Mucosa of stomach (tissue), 1 donor: ENCODE results near the gene MYCBP2.

Experiments
- H3K27me3 ChIP-seq: one replicate; pipeline ENCODE4 v1.7.0; 2013; ENCODE audit warnings: mild to moderate bottlenecking, low read length; ENCODE audit not compliant: control insufficient read depth, insufficient read depth
- H3K36me3 ChIP-seq: one replicate; pipeline ENCODE4 v1.7.0; 2013; ENCODE audit warnings: low read length; ENCODE audit not compliant: control insufficient read depth, insufficient read depth
- H3K4me1 ChIP-seq: one replicate; pipeline ENCODE4 v1.7.0; 2013; ENCODE audit warnings: mild to moderate bottlenecking, low read length; ENCODE audit not compliant: control insufficient read depth, insufficient read depth
- H3K4me3 ChIP-seq: one replicate; pipeline ENCODE4 v1.7.0; 2013; ENCODE audit warnings: low read length
- H3K9ac ChIP-seq: one replicate; pipeline ENCODE4 v1.7.0; 2013; ENCODE audit warnings: mild to moderate bottlenecking, low read length, moderate library complexity
- H3K9me3 ChIP-seq: one replicate; pipeline ENCODE4 v1.7.0; 2013; ENCODE audit warnings: mild to moderate bottlenecking, low read length, moderate library complexity; ENCODE audit not compliant: control insufficient read depth
- donor health status: Pancreatic carcinoma.

MYCBP2 gene

DNA sequence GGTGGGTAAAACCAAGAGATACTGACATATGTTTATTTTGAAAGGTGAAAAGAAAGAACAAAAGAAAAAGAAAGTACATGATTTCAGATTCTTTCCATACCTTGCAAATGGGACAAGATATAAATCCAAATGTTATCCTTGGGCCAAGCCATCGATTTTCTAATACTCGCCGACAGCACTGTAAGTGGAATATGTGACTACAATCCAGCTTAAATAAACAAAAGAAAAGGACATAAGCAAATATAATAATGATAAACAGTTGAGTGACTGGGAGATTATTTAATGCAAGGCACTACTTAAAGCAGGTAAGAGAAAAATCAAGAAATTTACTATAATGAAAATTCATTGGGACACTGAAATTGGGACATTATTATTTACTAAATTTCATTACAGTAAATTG, 270.0 kb downstream of the MYCBP2 start:
- H3K9me3 ChIP-seq: no peaks in the 10 kb centered on the region
- H3K4me1 ChIP-seq: no peaks in the 10 kb centered on the region
- H3K36me3 ChIP-seq: peaks cover 5% of the 10 kb centered on the region
- no peak overlapping the region for H3K4me3 ChIP-seq
- no peaks in the 10 kb centered on the region for H3K27me3 ChIP-seq
- H3K9ac ChIP-seq: no peak overlapping the region

GRCh38 chr13:77056382-77056781, 270.5 kb downstream of the MYCBP2 start:
- Histone ChIP-seq H3K9me3 (no peaks in the 10 kb centered on the region), H3K36me3 (peaks cover 5% of the 10 kb centered on the region), H3K27me3 (no peaks in the 10 kb centered on the region), H3K9ac (no peak overlapping the region), H3K4me3 (no peak overlapping the region), H3K4me1 (no peaks in the 10 kb centered on the region)

- Histone ChIP-seq H3K27me3 (no peaks in the 10 kb centered on the region), H3K36me3 (peaks cover 5% of the 10 kb centered on the region), H3K4me3 (no peak overlapping the region)
Measured at GRCh38 chr13:77055158-77055557, 271.7 kb downstream of the MYCBP2 start.

GRCh38 chr13:77053192-77053591, 273.7 kb downstream of the MYCBP2 start:
- no peak overlapping the region for H3K9ac ChIP-seq
- no peaks in the 10 kb centered on the region for H3K4me1 ChIP-seq
- peaks cover 5% of the 10 kb centered on the region for H3K36me3 ChIP-seq
- H3K27me3 ChIP-seq: no peaks in the 10 kb centered on the region
- H3K4me3 ChIP-seq: no peak overlapping the region
- H3K9me3 ChIP-seq: no peaks in the 10 kb centered on the region

More at GRCh38 chr13:77055158-77055557, 271.7 kb downstream of the MYCBP2 start:
- Histone ChIP-seq H3K4me1 (no peaks in the 10 kb centered on the region), H3K9me3 (no peaks in the 10 kb centered on the region), H3K9ac (no peak overlapping the region)

GRCh38 chr13:77048681-77049080, 278.2 kb downstream of the MYCBP2 start:
- Histone ChIP-seq H3K36me3 (no peaks in the 10 kb centered on the region), H3K4me1 (no peaks in the 10 kb centered on the region), H3K9ac (no peak overlapping the region), H3K27me3 (no peaks in the 10 kb centered on the region), H3K4me3 (no peak overlapping the region), H3K9me3 (no peaks in the 10 kb centered on the region)

DNA sequence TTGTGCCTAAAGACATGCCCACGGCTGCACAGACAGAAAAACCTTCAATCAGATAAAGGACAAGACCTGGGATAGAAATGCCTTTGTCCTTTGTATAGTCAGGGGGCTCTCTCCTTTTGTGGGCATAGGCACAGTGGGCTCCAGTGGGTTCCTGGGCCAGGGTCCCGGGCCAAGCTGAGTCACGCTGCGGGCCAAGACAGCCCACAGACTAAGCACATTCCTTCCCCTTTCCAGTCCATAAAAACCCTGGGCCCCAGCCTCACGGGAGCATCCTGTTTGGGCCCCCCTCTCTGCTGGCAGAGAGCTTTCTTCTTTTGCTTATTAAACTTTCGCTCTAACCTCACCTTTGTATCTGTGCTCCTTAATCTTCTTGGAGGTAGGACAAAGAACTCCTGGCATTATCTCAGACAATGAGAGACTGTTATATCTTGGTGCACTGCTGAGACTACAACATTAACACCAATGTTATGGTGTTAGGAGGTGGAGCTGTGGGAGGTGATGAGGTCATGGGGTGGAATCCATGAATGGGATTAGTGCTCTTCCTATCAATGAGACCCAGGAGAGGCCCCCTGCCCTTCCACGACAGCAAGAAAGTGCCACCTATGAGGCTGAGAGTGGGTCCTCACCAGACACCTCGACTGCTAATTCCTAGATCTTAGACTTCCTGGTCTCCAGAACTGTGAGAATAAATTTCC, 279.1 kb downstream of the MYCBP2 start:
- no peaks in the 10 kb centered on the region for H3K4me1 ChIP-seq
- no peaks in the 10 kb centered on the region for H3K9me3 ChIP-seq
- H3K27me3 ChIP-seq: no peaks in the 10 kb centered on the region
- H3K36me3 ChIP-seq: no peaks in the 10 kb centered on the region
- no peak overlapping the region for H3K4me3 ChIP-seq
- H3K9ac ChIP-seq: no peak overlapping the region

GRCh38 chr13:77042566-77043177, 284.2 kb downstream of the MYCBP2 start:
- Histone ChIP-seq H3K9ac (no peak overlapping the region), H3K9me3 (no peaks in the 10 kb centered on the region), H3K27me3 (no peaks in the 10 kb centered on the region), H3K36me3 (no peaks in the 10 kb centered on the region), H3K4me3 (no peak overlapping the region), H3K4me1 (no peaks in the 10 kb centered on the region)

DNA sequence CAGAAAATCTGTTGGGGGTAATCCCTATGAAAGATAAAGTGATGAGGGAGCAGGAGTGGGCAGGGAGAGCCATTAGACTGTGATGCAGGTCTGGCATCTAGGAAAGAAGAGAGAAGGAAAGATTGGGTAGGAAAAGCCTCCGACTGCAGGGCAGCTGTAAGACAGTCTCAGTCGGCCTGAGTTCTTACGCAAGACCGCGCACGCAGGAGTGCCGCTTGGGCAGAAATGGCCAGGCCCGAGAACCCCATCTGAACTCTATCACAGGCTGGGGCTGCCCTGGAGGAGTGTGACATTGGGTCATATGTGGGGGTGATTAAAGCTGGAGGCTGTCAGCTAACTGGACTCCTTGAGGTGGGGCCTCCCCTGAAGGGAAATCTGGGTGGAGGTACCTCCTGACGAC, 286.1 kb downstream of the MYCBP2 start:
- no peak overlapping the region for H3K4me3 ChIP-seq
- no peaks in the 10 kb centered on the region for H3K4me1 ChIP-seq
- no peaks in the 10 kb centered on the region for H3K9me3 ChIP-seq
- H3K27me3 ChIP-seq: no peaks in the 10 kb centered on the region
- H3K36me3 ChIP-seq: no peaks in the 10 kb centered on the region
- H3K9ac ChIP-seq: no peak overlapping the region

DNA sequence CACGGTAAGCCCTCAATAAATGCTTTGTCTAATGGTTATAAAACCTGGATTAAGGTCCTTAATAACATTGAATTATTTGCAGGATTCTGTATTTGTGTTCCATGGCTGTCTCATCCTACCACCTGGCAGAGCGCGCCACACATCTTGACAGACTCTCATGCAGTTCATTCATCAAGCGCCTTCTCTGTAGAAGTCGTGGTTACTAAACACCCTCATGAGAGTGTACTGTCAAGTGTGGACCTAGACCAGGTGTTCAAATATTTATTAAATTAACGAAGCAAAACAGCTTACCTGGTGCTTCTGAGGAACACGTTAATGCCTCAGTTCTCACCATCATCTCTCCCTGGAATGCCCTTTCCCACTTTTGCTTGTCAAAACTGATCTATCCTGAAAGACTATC, 286.8 kb downstream of the MYCBP2 start:
- H3K36me3 ChIP-seq: no peaks in the 10 kb centered on the region
- no peak overlapping the region for H3K4me3 ChIP-seq
- no peaks in the 10 kb centered on the region for H3K4me1 ChIP-seq
- H3K27me3 ChIP-seq: no peaks in the 10 kb centered on the region
- H3K9ac ChIP-seq: no peak overlapping the region
- H3K9me3 ChIP-seq: no peaks in the 10 kb centered on the region

- Histone ChIP-seq H3K4me3 (no peak overlapping the region), H3K36me3 (no peaks in the 10 kb centered on the region)
Measured at GRCh38 chr13:77038907-77039480, 287.9 kb downstream of the MYCBP2 start.

GRCh38 chr13:77036279-77036678, 290.6 kb downstream of the MYCBP2 start:
- Histone ChIP-seq H3K4me1 (no peaks in the 10 kb centered on the region), H3K9ac (no peak overlapping the region), H3K27me3 (no peaks in the 10 kb centered on the region), H3K4me3 (no peak overlapping the region), H3K9me3 (no peaks in the 10 kb centered on the region), H3K36me3 (no peaks in the 10 kb centered on the region)

More at GRCh38 chr13:77038907-77039480, 287.9 kb downstream of the MYCBP2 start:
- H3K27me3 ChIP-seq: no peaks in the 10 kb centered on the region
- H3K4me1 ChIP-seq: no peaks in the 10 kb centered on the region
- H3K9me3 ChIP-seq: no peaks in the 10 kb centered on the region
- no peak overlapping the region for H3K9ac ChIP-seq

DNA sequence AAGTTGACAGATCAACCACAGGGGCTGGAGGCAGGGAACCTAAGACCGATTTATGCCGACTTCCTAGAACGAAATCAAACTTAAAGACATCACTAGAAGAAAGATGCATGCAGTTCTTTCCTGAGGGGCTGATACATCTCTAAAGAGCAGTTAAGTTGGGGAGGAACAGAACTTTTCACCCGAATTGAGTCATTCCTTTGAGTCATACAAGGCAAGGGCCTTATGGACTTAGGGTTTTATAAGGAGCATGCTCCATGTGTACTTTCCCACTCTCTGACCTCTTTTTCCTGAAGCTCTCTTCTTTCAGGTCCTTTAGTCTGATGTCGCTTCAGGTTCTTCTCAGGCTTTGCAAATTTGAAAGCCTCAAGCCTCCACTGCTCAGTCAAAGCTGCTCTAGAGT, 292.0 kb downstream of the MYCBP2 start:
- H3K27me3 ChIP-seq: no peaks in the 10 kb centered on the region
- no peaks in the 10 kb centered on the region for H3K4me1 ChIP-seq
- H3K4me3 ChIP-seq: no peak overlapping the region
- H3K9me3 ChIP-seq: no peaks in the 10 kb centered on the region
- no peaks in the 10 kb centered on the region for H3K36me3 ChIP-seq
- H3K9ac ChIP-seq: no peak overlapping the region
